Neural crest cell (in vitro differentiated cells): ENCODE data around the gene ADAMTS15. TPM values are rescaled to one million over a fixed set of nuclear protein-coding genes. Genes with fewer than 3 reads are reported as not detected.

ENCODE experiments used
- DNase-seq: peaks from one replicate; pipeline ENCODE4 v3.0.0; 2021; ENCODE audit warnings: low read depth, mixed read lengths, low spot score
- H3K27ac Mint-ChIP-seq: one replicate; pipeline ENCODE4 v1.8.0; 2021; ENCODE audit warnings: mild to moderate bottlenecking, mixed read lengths; ENCODE audit not compliant: unreplicated experiment
- H3K27me3 Mint-ChIP-seq: 2 replicates; pipeline ENCODE4 v1.8.0; 2021; ENCODE audit warnings: low read depth, mild to moderate bottlenecking, mixed read lengths
- H3K36me3 Mint-ChIP-seq: 2 replicates; pipeline ENCODE4 v1.8.0; 2021; ENCODE audit warnings: low read depth, mild to moderate bottlenecking, mixed read lengths
- H3K4me1 Mint-ChIP-seq: 2 replicates; pipeline ENCODE4 v1.8.0; 2021; ENCODE audit warnings: mixed read lengths
- H3K4me3 Mint-ChIP-seq: one replicate; pipeline ENCODE4 v1.8.0; 2021; ENCODE audit warnings: mild to moderate bottlenecking, mixed read lengths
- H3K9me3 Mint-ChIP-seq: 2 replicates; pipeline ENCODE4 v1.8.0; 2021; ENCODE audit warnings: mixed read lengths
- total RNA-seq: library from RNA; stranded (reverse); gene quantifications from 2 replicates; pipeline ENCODE4 v1.2.1, GENCODE V29; 2021
- TF ChIP-seq, protein P1 (sequence below): fragments of 200-600 bp; sonication (generic); conservative IDR thresholded peaks from 2 replicates; pipeline ENCODE4 v1.5.0; 2021; ENCODE audit warnings: antibody characterized with exemption, mild to moderate bottlenecking

The ADAMTS15 gene
- total RNA-seq, 1 donor from 2014 or later = 7.7 TPM

DNA sequence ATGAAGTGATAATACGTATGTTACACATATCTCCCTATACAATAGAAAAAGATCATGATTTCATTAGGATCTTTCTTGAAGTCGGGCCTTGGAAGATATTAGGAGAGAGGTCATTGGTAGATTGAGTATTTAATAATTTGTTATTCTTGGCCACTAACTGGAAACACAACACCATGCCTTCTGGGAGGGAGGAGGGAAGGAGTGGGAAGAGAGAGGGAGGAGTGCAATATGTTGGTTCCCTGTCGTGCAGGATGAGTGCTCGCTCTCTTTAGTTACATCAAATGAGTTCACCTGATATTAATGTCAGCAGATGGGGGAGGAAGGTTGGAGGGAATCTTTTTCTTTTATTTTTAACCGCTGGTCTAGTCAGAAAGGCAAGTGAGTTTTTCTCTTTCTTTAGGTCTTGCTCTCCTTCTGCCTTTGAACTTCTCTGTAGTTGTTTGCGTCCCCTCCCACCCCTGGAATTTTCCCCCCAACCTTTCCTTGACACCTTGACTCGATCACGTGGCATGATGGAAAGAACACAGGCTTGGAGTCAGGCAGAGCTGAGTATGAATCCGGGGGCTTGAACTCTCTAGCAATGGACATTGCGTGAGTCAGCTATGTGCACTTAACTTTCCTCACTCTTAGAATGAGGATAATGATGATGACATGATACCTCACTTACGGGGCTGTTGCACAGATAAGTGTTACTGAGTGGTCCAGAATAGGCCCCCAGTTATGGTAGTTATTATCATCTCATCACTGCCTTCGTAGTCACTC is 6.2 kb downstream of the ADAMTS15 start:
- Mint-ChIP-seq H3K4me1 (peaks cover 19% of the 10 kb centered on the region), H3K27me3 (peaks cover 34% of the 10 kb centered on the region), H3K4me3 (no peak overlapping the region), H3K36me3 (no peaks in the 10 kb centered on the region), H3K9me3 (no peaks in the 10 kb centered on the region), H3K27ac (no peak overlapping the region)
- TF ChIP-seq, protein P1, sequence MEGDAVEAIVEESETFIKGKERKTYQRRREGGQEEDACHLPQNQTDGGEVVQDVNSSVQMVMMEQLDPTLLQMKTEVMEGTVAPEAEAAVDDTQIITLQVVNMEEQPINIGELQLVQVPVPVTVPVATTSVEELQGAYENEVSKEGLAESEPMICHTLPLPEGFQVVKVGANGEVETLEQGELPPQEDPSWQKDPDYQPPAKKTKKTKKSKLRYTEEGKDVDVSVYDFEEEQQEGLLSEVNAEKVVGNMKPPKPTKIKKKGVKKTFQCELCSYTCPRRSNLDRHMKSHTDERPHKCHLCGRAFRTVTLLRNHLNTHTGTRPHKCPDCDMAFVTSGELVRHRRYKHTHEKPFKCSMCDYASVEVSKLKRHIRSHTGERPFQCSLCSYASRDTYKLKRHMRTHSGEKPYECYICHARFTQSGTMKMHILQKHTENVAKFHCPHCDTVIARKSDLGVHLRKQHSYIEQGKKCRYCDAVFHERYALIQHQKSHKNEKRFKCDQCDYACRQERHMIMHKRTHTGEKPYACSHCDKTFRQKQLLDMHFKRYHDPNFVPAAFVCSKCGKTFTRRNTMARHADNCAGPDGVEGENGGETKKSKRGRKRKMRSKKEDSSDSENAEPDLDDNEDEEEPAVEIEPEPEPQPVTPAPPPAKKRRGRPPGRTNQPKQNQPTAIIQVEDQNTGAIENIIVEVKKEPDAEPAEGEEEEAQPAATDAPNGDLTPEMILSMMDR = no peak
- no peak for DNase-seq

DNA sequence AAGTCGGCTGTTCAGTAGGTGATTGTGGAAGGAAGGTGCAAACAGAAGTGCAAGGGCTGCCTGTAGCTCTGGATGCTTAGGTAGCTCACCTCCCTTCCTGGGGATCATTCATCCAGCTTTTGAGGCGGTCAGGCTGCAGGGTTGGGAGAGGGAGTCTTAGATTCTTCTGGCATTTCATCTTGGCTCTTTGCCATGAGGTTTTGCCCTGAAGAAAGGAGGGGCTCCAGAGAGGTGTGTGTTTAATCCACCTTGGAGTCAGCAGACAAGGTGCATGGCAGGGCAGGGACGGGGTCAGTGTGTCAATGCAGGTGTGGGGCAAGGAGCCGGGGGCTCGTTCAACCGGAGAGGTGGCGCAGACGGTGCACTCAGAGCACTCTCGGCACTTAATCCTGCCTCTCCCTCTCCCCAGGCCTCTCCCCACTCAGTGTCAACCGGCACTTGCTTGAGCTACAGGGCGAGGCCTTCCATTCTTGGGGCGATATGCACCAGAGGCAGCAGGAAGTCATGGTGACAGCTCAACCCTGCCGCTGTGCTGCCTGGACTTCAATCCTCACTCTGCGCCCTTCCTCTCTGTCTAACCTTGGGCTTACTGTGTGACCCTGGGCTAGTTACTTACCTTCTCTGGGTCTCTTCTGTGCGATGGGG is 7.2 kb downstream of the ADAMTS15 start:
- peaks cover 11% of the 10 kb centered on the region for H3K4me1 Mint-ChIP-seq
- H3K4me3 Mint-ChIP-seq = no peak overlapping the region
- no peak for DNase-seq
- no peaks in the 10 kb centered on the region for H3K9me3 Mint-ChIP-seq
- TF ChIP-seq, protein P1 = no peak
- H3K36me3 Mint-ChIP-seq = no peaks in the 10 kb centered on the region
- no peak overlapping the region for H3K27ac Mint-ChIP-seq
- peaks cover 25% of the 10 kb centered on the region for H3K27me3 Mint-ChIP-seq

DNA sequence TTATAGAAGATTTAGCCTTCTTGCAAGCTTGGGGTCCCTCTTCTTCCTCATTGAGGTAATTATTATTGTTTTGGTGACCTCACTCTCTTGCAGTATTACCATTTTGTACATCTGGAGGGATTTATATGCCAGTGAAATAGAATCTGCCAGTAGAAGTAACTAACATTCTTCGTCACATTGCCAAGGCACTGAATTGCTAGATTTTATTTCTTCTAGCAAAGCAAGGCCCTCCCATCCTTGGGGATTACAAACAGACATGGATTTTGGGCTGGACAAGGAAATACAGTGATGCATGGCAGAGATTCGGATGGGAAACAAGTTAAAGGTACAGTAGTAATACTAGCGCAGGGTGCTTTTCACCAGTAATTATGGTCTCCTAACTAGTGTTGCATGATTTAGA is 7.8 kb downstream of the ADAMTS15 start:
- no peak overlapping the region for H3K27ac Mint-ChIP-seq
- H3K27me3 Mint-ChIP-seq = peaks cover 18% of the 10 kb centered on the region
- H3K4me1 Mint-ChIP-seq = peaks cover 11% of the 10 kb centered on the region
- H3K36me3 Mint-ChIP-seq = no peaks in the 10 kb centered on the region
- H3K4me3 Mint-ChIP-seq = no peak overlapping the region
- TF ChIP-seq, protein P1 = no peak
- DNase-seq = no peak
- no peaks in the 10 kb centered on the region for H3K9me3 Mint-ChIP-seq

- Mint-ChIP-seq H3K9me3 (no peaks in the 10 kb centered on the region), H3K36me3 (no peaks in the 10 kb centered on the region), H3K4me3 (no peak overlapping the region), H3K27me3 (peaks cover 11% of the 10 kb centered on the region), H3K27ac (no peak overlapping the region), H3K4me1 (peaks cover 5% of the 10 kb centered on the region)
- TF ChIP-seq, protein P1 = no peak
- DNase-seq = no peak
Observed at GRCh38 chr11:130457623-130458409, 9.4 kb downstream of the ADAMTS15 start.

GRCh38 chr11:130458410-130458729 is 9.9 kb downstream of the ADAMTS15 start:
- Mint-ChIP-seq H3K36me3 (no peaks in the 10 kb centered on the region), H3K27ac (no peak overlapping the region), H3K4me1 (peaks cover under 1% of the 10 kb centered on the region), H3K4me3 (no peak overlapping the region), H3K9me3 (no peaks in the 10 kb centered on the region), H3K27me3 (peaks cover 8% of the 10 kb centered on the region)
- TF ChIP-seq, protein P1 = no peak
- DNase-seq = no peak
